Loucy (cell line): Measurements from ENCODE around the gene SIAH1.

Experiments
- EZH2phosphoT487 ChIP-seq: fragments of 200-600 bp; IDR thresholded peaks from 2 replicates; pipeline ENCODE4 v1.6.1; 2018; ENCODE audit warnings: antibody characterized with exemption, mild to moderate bottlenecking, moderate library complexity, borderline replicate concordance
- TF ChIP-seq, protein P1 (sequence below): fragments of 200-600 bp; sonication (generic); conservative IDR thresholded peaks from 2 replicates; pipeline ENCODE4 v1.5.1; 2014; ENCODE audit warnings: mild to moderate bottlenecking, antibody characterized with exemption, low read length

DNA sequence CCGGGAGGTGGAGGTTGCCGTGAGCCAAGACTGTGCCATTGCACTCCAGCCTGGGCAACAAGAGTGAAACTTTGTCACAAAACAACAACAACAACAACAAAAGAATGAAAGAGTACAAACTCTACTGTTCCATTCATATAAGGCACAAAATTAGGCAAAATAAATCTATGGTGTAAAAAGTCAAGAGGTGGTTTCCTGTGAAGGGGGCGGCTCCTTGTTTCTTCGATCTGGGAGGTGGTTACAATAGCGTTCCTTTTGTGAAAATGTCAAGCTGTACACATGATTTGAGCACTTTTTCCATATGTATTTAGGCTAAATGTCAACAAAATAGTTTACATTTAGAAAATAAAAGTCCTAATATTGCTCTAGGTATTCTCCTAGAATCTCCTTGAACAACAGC lies 6.9 kb downstream of the SIAH1 start:
- TF ChIP-seq EZH2phosphoT487 = no peak
- TF ChIP-seq, protein P1, sequence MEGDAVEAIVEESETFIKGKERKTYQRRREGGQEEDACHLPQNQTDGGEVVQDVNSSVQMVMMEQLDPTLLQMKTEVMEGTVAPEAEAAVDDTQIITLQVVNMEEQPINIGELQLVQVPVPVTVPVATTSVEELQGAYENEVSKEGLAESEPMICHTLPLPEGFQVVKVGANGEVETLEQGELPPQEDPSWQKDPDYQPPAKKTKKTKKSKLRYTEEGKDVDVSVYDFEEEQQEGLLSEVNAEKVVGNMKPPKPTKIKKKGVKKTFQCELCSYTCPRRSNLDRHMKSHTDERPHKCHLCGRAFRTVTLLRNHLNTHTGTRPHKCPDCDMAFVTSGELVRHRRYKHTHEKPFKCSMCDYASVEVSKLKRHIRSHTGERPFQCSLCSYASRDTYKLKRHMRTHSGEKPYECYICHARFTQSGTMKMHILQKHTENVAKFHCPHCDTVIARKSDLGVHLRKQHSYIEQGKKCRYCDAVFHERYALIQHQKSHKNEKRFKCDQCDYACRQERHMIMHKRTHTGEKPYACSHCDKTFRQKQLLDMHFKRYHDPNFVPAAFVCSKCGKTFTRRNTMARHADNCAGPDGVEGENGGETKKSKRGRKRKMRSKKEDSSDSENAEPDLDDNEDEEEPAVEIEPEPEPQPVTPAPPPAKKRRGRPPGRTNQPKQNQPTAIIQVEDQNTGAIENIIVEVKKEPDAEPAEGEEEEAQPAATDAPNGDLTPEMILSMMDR = no peak
